Calu3 (cell line): ENCODE measurements around the gene MLLT6. TPM values are rescaled to one million over a fixed set of nuclear protein-coding genes. Genes with fewer than 3 reads are reported as not detected.

Source experiments
- BruUV-seq: library from RNA; stranded (reverse); fragments of 400-500 nt; replicated peaks from 2 replicates; lab custom pipeline; 2021; lab: Mats Ljungman, UMichigan
- CTCF ChIA-PET: fragments of 300-600 bp; sonication (Branson Sonifier 250); formaldehyde crosslinking; loops from one replicate; lab custom pipeline; 2022; ENCODE audit warnings: antibody characterized with exemption; lab: Charles Lee
- DNase-seq: peaks from one replicate; pipeline ENCODE4 v3.0.0; 2022
- H3K27ac Mint-ChIP-seq: one replicate; pipeline ENCODE4 v1.8.0; 2022; ENCODE audit warnings: mixed read lengths; ENCODE audit not compliant: unreplicated experiment
- H3K27me3 Mint-ChIP-seq: one replicate; pipeline ENCODE4 v1.8.0; 2022; ENCODE audit warnings: mixed read lengths; ENCODE audit not compliant: unreplicated experiment
- H3K36me3 Mint-ChIP-seq: one replicate; pipeline ENCODE4 v1.8.0; 2022; ENCODE audit warnings: mild to moderate bottlenecking, moderate library complexity, mixed read lengths; ENCODE audit not compliant: insufficient read depth, unreplicated experiment
- H3K4me1 Mint-ChIP-seq: one replicate; pipeline ENCODE4 v1.8.0; 2022; ENCODE audit warnings: mild to moderate bottlenecking, low read depth, mixed read lengths; ENCODE audit not compliant: unreplicated experiment
- H3K4me3 Mint-ChIP-seq: one replicate; pipeline ENCODE4 v1.8.0; 2022; ENCODE audit warnings: mild to moderate bottlenecking, low read depth, moderate library complexity, mixed read lengths; ENCODE audit not compliant: unreplicated experiment
- H3K9me3 Mint-ChIP-seq: one replicate; pipeline ENCODE4 v1.8.0; 2022; ENCODE audit warnings: low read depth, mixed read lengths; ENCODE audit not compliant: unreplicated experiment
- intact Hi-C: fragments of 100-400 bp; cut with micrococcal nuclease; formaldehyde crosslinking; loops from one replicate; pipeline ENCODE4 v1.10.0; 2022; ENCODE audit not compliant: unreplicated experiment
- total RNA-seq: library from RNA; stranded (reverse); gene quantifications from 2 replicates; pipeline ENCODE4 v1.2.3, GENCODE V29; 2022
- TF ChIP-seq, protein P1 (sequence below): fragments of 200-600 bp; IDR thresholded peaks from one replicate; pipeline ENCODE4 v1.8.0; 2022; ENCODE audit warnings: antibody characterized with exemption; ENCODE audit not compliant: unreplicated experiment

MLLT6 gene
- total RNA-seq, 1 experiment from 2014 or later, result 463 TPM

DNA sequence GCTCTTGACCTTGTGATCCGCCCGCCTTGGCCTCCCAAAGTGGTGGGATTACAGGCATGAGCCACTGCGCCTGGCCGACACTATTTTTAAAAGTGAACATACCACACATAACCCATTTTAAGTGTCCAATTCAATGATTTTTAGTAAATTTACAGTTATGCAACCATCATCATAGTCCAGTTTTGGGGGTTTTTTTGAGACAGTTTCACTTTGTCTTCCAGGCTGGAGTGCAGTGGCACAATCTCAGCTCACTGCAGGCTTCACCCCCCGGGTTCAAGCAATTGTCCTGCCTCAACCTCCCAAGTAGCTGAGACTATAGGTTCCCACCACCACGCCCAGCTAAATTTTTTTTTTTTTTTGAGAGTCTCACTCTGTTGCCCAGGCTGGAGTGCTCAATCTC, 27.3 kb upstream of the MLLT6 start:
- Mint-ChIP-seq H3K36me3 (peaks cover 41% of the 10 kb centered on the region), H3K27ac (no peak overlapping the region), H3K4me3 (no peak overlapping the region), H3K27me3 (peaks cover 44% of the 10 kb centered on the region), H3K9me3 (no peaks in the 10 kb centered on the region), H3K4me1 (peaks cover 27% of the 10 kb centered on the region)
- no peak for DNase-seq
- TF ChIP-seq, protein P1, sequence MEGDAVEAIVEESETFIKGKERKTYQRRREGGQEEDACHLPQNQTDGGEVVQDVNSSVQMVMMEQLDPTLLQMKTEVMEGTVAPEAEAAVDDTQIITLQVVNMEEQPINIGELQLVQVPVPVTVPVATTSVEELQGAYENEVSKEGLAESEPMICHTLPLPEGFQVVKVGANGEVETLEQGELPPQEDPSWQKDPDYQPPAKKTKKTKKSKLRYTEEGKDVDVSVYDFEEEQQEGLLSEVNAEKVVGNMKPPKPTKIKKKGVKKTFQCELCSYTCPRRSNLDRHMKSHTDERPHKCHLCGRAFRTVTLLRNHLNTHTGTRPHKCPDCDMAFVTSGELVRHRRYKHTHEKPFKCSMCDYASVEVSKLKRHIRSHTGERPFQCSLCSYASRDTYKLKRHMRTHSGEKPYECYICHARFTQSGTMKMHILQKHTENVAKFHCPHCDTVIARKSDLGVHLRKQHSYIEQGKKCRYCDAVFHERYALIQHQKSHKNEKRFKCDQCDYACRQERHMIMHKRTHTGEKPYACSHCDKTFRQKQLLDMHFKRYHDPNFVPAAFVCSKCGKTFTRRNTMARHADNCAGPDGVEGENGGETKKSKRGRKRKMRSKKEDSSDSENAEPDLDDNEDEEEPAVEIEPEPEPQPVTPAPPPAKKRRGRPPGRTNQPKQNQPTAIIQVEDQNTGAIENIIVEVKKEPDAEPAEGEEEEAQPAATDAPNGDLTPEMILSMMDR, result no peak
- BruUV-seq, result no TSS peak
- CTCF ChIA-PET, result interaction anchor here (0.6 to 3.7 kb wide), 11 partner anchors 8 to 318 kb away, joined by 3 to 84 read pairs (median 5); partner anchors contain the start of genes CISD3 and CWC25
- intact Hi-C loops, result loop anchor here (1.0 to 10.0 kb wide), 4 partner anchors 25 to 177 kb away; partner anchors contain the start of genes CISD3 and RPL23

DNA sequence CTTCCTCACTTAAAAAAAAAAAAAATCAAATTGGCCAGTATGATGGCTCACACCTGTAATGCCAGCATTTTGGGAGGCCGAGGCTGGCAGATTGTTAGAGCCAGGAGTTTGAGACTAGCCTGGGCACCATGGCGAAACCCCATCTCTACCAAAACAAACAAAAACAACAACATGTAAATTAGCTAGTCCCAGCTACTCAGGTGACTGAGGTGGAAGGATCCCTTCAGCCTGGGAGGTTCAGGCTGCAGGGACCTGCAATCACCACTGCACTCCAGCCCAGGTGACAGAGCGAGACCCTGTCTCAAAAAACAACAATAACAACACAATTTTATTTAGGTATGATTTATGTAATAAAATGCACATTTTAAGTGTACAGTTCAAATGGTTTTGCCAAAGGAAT, 24.0 kb upstream of the MLLT6 start:
- BruUV-seq, result no TSS peak
- CTCF ChIA-PET, result interaction anchor here (0.6 to 1.7 kb wide), 10 partner anchors 8 to 239 kb away, joined by 3 to 10 read pairs (median 3); partner anchors contain the start of gene RPL23
- intact Hi-C loops, result no loop called here

DNA sequence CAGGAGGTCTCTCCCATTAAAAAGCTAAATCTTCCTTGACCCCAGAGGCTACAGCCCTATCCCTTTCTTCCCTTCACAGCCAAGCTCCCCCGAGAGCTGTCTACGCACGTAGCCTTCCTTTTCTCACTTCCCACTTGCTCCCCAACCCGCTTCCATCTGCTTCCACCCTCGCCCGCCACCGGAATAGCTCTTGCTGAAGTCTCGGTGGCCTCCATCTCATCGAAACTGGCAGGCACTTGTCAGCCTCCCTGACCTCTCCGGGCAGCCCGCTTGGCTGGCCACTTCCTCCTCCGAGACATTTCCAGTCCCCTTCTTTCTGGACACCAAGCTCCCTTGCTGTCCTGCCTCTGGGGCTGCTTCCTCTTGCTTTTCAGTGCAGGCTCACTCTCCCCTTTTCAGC, 19.6 kb upstream of the MLLT6 start:
- Mint-ChIP-seq H3K4me3 (no peak overlapping the region), H3K9me3 (no peaks in the 10 kb centered on the region), H3K27me3 (peaks cover 46% of the 10 kb centered on the region), H3K36me3 (no peaks in the 10 kb centered on the region), H3K4me1 (no peaks in the 10 kb centered on the region), H3K27ac (no peak overlapping the region)
- DNase-seq, result no peak
- TF ChIP-seq, protein P1, result no peak
- BruUV-seq, result no TSS peak
- CTCF ChIA-PET, result interaction anchor here (0.6 to 1.7 kb wide), 8 partner anchors 8 to 241 kb away, joined by 3 to 6 read pairs (median 3); partner anchors contain the start of gene EPOP
- intact Hi-C loops, result no loop called here

More for the DNA sequence above, 24.0 kb upstream of the MLLT6 start:
- H3K9me3 Mint-ChIP-seq, result no peaks in the 10 kb centered on the region
- H3K4me1 Mint-ChIP-seq, result peaks cover 14% of the 10 kb centered on the region
- no peak overlapping the region for H3K27ac Mint-ChIP-seq
- peaks cover 11% of the 10 kb centered on the region for H3K36me3 Mint-ChIP-seq
- TF ChIP-seq, protein P1, result no peak
- no peak for DNase-seq
- H3K27me3 Mint-ChIP-seq, result peaks cover 37% of the 10 kb centered on the region
- H3K4me3 Mint-ChIP-seq, result no peak overlapping the region

DNA sequence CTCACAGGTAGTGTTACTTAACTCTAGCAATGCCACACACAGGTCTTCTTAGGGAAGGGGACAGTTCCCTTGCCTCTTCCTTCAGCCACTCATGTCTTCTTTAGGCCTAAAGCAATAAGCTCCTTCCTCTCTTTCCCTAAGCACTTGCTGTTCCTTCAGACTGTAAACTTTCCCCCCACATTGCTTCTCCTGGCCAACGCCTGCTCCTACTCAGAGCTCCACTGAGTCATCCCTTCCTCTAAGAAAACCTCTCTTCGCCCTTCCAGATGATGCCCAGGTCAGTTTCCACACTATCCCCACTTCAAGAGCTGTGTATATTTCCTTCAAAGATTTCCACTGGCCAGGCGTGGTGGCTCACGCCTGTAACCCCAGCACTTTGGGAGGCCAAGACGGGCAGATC, 17.8 kb upstream of the MLLT6 start:
- Mint-ChIP-seq H3K27ac (no peak overlapping the region), H3K36me3 (no peaks in the 10 kb centered on the region), H3K9me3 (no peaks in the 10 kb centered on the region), H3K4me1 (no peaks in the 10 kb centered on the region), H3K4me3 (no peak overlapping the region), H3K27me3 (peaks cover 64% of the 10 kb centered on the region)
- TF ChIP-seq, protein P1, result no peak
- intact Hi-C loops, result no loop called here
- DNase-seq, result no peak
- CTCF ChIA-PET, result interaction anchor here (0.7 to 2.9 kb wide), 7 partner anchors 9 to 1660 kb away, joined by 3 to 9 read pairs (median 4); no protein-coding TSS in a partner anchor
- BruUV-seq, result no TSS peak
